ENCODE measurements around the gene MRPS9. TPM values are rescaled to one million over a fixed set of nuclear protein-coding genes. Genes with fewer than 3 reads are reported as not detected.

The MRPS9 gene
- polyA plus RNA-seq, 12 donors: 24.7 to 37.8 (median 32.2) TPM; not detected in 1

- DNase-seq: no peak
Observed at GRCh38 chr2:105113616-105114291, 75.9 kb downstream of the MRPS9 start.

DNA sequence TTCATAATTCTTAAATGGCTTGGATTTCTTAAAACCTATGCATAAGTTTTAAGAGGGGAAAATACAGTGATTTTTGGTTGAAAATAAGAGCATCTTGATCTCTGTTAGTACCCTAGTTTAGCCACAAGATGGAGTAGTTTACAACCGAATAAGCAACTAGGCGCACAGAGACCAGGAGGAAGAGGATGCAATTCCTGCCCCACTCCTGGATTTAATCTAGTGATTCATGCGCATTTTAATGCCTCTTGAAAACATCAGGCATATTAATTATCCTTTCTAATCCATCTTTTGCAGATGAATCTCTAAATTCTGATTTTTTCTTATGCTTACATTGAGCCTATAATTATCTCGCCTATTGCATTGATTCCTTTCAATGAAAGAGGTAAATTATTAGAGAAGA is 76.7 kb downstream of the MRPS9 start:
- peak; percentile 38 for DNase-seq

GRCh38 chr2:105116348-105116747 is 78.5 kb downstream of the MRPS9 start:
- DNase-seq: no peak

- DNase-seq: no peak
Observed at GRCh38 chr2:105117565-105117964, 79.7 kb downstream of the MRPS9 start.

GRCh38 chr2:105118960-105119359 is 81.1 kb downstream of the MRPS9 start:
- no peak for DNase-seq

- DNase-seq: no peak
Observed at GRCh38 chr2:105121434-105121833, 83.6 kb downstream of the MRPS9 start.

GRCh38 chr2:105125428-105125827 is 87.6 kb downstream of the MRPS9 start:
- DNase-seq: no peak

DNA sequence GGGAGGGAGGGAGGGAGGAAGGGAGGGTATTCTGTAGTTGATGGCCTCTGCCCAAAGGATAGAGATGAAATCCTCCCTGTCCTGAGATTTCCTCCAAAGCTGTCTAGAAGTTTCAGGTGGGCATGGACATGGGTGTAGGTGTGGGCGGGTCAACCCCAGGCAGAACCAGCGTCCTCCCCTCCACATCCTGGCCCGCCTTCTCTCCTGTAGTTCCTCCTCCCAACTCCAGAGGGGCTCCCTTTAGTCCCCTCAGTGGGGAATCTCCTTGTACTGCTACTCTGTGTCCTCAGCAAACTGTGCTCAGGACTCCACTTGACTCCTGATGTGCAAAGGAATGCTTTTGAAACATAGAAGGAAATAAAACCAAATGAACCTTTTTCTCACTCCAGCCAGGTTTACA is 88.1 kb downstream of the MRPS9 start:
- no peak for DNase-seq

DNA sequence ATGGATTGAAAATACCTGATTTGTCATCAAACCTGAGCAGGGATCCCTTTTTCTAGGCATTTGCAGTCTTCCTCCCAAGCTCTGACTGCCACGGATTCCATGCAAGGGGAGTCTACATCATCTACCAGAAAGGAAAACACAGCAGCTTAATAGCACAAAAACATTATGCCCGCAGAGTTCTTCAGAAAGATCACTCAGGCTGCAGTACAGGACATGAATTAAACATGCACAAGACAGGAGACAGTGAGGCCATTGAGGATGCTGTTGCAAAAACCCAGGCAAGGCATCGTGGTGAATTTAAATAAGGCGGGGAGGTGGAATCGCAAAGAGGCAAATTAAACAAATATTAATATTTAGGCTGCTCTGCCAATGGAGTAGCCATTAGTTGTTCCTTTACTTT is 88.5 kb downstream of the MRPS9 start:
- no peak for DNase-seq

GRCh38 chr2:105127289-105127915 is 89.5 kb downstream of the MRPS9 start:
- DNase-seq: no peak

DNA sequence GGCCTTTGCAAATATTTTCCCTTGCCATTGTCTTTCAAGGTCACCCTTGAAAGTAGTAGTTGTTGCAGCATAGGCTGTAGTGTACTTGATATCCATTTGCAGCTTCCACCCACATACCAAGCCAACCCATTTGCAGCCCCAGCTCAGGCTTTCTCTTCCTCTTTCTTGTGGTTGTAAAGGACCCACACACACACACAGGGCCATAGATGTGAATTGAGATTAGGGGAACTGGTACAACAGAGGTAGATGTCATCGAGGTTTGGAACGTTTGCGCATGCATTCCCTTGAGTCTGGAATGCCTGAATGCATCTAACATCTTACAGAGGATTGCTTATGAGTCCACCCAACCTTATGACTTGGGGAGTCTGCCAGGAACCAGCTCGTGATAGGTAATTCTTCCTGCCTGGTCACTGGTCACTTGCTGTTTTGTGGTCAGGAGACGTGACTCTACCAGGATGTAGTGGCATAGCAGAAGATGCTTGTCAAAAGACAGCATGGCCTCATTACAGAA is 91.9 kb downstream of the MRPS9 start:
- no peak for DNase-seq

GRCh38 chr2:105130546-105130945 is 92.7 kb downstream of the MRPS9 start:
- no peak for DNase-seq

DNA sequence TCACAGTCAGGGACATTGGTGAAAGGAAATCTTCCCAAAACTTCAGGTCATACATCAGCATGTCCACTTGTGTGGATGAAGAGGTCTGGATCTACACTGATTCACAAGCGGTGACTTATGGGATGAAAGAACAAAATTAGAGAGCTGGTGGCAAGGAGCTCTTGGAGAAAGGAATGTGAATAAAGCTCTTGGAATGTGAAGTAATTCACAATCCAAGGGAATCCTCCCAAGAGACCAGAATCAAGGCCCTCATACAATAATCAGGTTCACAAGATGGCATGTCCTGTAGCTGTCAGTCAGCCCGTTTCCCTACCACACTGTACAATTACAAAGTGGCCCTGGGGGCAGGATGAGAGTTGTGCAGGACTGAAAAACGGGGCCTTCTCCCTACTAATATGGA is 96.2 kb downstream of the MRPS9 start:
- no peak for DNase-seq

- no peak for DNase-seq
Observed at GRCh38 chr2:105135436-105135835, 97.6 kb downstream of the MRPS9 start.

- no peak for DNase-seq
Observed at GRCh38 chr2:105136394-105136793, 98.5 kb downstream of the MRPS9 start.

GRCh38 chr2:105138643-105139042 is 100.8 kb downstream of the MRPS9 start:
- DNase-seq: no peak

DNA sequence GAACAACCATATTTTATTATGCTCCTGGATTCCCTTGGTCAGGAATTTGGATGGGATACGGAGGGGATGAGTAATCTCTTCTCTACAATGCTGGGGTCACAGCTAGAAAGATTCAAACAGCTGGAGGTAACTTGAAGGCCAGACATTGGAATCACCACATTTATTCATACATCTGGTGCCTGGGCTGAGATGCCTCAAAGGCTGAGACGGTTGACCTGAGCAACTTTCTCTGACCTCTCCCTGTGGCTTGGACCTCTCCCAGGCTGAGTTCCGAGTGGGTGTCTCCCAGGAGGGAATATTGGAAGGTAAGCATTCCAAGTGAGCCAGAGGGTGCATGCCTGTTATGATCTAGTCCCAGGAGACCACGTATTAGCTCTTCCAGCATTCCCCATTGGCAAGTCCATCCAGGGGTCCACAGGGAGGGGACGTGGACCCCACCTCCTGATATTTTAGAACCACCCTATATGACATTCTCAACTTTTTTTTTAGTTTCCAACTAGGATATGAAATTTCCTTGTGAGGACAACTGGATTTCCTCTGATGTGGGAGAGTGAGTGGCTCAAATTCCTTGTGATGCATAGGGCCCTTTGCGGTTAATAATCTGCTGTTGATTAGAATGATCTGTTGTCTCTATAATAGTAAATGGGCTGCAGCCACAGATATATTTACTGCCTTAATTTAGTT is 101.8 kb downstream of the MRPS9 start:
- DNase-seq: no peak

GRCh38 chr2:105140240-105140568 is 102.3 kb downstream of the MRPS9 start:
- DNase-seq: no peak

DNA sequence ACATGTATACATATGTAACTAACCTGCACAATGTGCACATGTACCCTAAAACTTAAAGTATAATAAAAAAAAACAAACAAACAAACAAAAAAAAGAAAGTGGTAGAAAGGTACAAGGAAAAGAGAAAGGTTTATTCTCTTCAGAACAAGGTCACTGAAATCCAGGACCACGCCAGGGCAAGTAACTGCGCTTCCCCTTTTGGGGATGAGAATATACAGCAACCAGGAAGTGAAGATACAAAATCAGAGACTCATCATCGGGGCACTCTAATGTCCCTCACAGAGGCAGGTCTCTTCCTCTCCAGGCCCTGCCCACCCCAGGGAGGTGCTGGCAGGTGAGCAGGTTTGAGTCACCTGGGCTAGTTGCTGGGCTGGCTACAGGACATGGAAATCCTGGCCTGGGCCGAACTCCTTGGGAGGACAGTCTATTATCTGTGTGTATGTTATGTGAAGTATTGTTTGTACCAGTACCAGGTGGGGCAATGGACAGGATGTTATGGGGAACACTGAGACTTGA is 103.3 kb downstream of the MRPS9 start:
- DNase-seq: no peak

DNA sequence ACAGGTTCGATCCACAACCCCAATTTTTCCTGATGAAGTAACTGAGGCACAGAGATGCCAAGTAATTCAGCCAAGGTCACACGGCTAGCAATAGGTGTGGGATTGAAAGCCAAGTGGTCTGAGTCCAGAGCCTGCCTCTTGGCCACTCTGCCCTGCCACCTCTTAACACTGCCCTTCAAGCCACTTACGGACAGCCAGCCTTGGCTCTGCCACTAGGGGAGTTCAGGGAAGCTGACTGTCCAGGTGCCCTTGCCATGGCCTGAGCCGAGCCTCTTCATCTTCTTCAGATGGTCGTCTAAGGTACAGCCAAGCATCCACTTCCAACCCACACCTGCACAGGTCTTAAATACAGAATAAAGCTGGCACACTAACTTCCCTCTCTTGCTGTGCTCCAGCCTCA is 104.4 kb downstream of the MRPS9 start:
- no peak for DNase-seq

DNA sequence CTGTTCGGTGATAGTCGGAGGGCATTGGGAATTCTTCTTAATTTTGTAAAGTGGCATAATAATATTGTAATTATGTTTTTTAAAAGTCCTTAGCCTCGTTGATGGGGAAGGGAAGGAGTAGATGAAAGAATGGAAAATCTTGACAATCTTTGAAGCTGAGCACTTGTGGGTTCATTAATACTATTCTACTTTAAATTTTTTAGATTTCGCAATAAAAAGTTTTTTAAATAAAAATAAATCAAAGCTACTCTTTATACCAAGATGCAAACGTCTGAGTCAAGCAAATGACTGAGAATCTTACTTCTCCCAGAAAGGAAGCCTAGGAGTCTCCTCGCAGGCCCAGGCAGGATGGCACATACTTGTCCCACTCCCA is 105.2 kb downstream of the MRPS9 start:
- no peak for DNase-seq

- peak; percentile 9 for DNase-seq
Observed at GRCh38 chr2:105143467-105144151, 105.7 kb downstream of the MRPS9 start.

Data from muscle of arm (tissue), 12 donors.